Epithelial cell of prostate (primary cell): ENCODE results near the gene SLC16A5.
A peak's percentile ranks its signal among the peaks of the same experiment; 100 is the strongest.
"Not testable (repeated sequence)": the region's sequence is repeated elsewhere in the genome, so short reads cannot be mapped to it uniquely, and the experiment has no call there.

ENCODE experiments used
- DNase-seq: peaks from one replicate; pipeline ENCODE4 v3.0.0-alpha.2; 2011; ENCODE audit warnings: low read depth, low spot score
- H3K27ac ChIP-seq: fragments of 450-650 bp; 2 replicates; pipeline ENCODE4 v1.5.1; 2017; ENCODE audit warnings: mild to moderate bottlenecking

Gene SLC16A5

DNA sequence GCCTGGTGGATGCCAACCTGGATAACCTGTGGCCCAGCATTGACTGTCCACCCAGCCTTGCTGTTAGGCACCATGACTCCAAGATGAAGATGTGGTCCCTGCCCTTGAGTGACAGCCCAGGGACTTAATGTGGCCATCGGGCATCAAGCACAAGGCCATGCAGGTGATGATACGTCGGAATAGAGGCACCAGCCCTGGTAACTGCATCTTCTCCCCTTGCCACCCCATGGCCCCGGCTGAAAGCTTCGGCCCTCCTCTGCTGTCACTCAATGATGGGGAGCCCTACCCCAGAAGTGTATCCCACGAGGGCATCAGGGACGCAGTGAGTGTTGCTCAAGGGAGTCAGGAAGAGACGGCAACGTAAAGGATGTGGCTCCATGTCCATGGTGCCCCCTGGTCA lies 41.8 kb downstream of the SLC16A5 start:
- no peak overlapping the region for H3K27ac ChIP-seq
- DNase-seq: no peak

DNA sequence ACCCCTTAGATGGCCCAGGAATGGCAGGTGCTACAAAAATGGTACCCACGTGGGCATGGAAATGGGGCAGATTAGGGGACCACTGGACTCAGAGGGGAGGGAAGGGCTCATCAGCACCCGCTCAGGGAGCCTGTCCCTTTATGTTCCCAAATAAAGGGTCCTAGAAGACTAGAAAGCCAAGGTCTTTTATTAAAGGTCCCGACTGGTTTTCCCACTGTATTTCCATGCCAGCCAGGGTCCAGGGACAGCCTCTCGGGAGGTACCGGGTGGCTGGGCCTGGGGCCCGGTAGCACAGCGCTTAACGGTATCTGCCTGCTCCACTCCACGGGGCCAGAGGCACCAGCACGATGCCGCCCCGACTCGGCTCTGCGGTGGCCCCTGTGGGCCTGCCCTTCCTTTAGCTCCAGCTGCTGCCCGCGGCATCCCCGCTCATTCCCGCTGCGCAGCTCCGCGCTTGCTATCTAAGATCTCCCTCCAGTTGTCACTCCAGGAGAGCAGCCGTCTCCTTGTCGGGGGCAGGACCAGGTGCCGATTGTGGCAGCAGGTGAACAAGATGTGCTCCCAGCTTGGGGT lies 42.4 kb downstream of the SLC16A5 start:
- peak overlapping the region; percentile 85 for H3K27ac ChIP-seq
- DNase-seq: no peak

DNA sequence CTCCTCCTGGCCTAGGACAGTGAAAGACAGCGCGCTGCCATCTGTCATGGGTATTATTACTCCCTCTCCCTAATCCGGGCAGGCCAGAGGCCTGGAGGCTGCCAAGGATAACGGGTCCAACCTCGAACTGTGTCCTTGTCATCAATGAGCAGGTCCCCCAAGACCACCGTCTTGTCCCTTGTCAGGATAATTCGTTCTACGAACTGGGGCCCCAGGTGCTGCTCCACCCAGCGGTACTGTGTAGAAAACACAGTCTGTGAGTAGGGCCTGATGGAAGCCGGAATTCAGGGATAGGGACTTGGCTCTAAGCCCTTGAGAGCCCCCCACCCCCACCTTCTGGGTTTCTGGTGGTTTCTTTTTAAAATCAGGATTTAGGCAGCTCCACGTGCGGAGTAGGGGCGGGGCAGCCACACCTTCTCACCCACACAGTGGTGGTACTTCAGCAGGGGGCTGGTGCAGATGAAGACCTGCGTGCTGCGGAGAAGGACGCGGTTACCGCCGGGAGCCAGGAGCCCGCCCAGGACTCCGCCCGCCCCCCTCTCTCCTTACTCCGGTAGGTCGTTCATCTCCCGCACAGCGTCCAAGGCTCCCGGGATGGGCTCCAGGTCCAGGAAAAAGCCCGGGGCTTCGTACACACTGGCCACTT lies 43.0 kb downstream of the SLC16A5 start:
- no peak for DNase-seq
- H3K27ac ChIP-seq: peak overlapping the region; percentile 85

DNA sequence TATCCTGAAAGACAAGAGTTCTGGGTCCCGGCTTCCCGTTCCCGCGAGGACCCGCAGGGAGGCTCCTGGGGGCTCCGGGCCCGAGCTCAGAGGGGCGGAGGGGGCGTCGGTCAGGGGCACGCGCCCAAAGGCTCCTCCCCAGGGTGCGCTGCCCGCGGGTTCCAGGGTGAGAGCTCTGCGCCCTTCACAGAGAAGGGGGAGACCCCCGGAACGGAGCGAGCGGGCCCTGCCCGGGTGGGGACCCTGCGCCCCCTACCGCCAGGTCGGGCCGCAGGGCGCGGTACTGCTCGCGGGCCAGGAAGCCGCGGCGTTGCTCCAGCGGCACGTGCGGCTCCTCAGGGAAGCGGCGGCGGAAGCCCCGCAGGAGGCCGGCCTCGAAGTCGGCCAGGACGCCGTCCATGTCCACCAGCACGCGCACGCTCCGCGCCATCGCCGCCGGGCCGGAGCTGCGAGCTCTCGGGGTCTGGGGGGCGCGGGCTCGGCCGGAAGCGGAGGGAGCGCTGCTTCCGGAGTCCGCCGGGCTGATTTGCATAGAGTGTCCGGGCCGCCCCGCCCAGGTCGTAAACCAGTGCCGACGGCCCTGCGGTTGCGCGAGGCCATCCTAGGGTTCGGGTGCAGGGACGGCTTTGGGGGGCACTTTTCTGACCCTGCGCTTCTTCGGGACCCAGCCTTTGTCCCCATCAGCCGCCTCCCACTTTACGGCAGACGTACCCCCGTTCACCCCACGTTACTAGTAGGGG lies 43.7 kb downstream of the SLC16A5 start, which contains the start of gene NT5C:
Gene NT5C (minus strand): TSS at position 465 of the 740 bp plus-strand sequence. CDS start 35 bp downstream, at position 430.
- DNase-seq: no peak
- peak within 1 kb of the TSS; percentile 85 for H3K27ac ChIP-seq

DNA sequence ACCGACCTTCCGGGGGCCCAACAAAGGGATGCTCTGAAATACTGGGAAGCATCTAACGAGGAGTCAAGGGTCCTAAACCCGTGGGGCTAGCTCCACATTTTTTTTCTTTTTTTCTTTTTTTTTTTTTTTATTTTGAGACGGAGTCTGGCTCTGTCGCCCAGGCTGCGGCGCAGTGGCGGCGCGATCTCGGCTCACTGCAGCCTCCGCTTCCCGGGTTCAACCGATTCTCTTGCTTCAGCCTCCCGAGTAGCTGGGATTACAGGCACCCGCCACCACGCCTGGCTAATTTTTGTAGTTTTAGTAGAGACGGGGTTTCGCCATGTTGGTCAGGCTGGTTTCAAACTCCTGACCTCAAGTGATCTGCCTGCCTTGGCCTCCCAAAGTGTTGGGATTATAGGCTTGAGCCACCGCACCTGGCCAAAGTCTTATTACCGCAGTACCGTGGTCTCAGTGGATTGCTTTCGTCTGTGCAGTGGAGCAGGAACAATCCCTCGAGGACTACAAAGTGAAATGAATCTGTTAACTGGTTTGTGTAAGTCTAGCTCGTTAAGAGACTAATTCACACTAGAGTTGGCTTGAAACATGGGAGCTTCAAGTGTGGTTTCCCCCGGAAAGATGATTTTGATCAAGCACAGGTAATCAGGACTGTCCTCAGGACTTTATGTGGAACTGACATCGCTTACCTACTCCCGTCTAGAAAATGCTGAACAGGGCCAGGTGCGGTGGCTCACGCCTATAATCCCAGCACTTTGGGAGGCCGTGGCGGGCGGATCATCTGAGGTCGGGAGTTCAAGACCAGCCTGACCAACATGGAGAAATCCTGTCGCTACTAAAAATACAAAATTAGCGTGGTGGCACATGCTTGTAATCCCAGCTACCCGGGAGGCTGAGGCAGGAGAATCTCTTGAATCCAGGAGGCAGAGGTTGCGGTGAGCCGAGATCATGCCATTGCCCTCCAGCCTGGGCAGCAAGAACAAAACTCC lies 44.6 kb downstream of the SLC16A5 start:
- DNase-seq: not testable (repeated sequence)
- peak overlapping the region; percentile 85 for H3K27ac ChIP-seq

DNA sequence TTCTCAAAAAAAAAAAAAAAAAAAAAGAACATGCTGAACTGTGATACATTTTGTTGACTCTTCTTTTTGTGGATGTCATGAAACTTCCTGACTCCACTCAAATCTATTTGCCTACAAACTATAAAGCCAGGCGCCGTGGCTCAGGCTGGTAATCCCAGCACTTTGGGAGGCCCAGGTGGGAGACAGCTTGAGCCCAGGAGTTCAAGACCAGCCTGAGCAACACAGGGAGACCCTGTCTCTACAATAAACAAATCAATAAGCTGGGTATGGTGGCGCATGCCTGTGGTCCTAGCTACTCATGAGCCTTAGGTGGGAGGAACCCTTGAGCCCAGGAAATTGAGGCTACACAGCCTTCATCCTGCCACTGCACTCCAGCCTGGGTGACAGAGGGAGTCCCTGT lies 45.2 kb downstream of the SLC16A5 start:
- DNase-seq: no peak
- H3K27ac ChIP-seq: peak overlapping the region; percentile 64

DNA sequence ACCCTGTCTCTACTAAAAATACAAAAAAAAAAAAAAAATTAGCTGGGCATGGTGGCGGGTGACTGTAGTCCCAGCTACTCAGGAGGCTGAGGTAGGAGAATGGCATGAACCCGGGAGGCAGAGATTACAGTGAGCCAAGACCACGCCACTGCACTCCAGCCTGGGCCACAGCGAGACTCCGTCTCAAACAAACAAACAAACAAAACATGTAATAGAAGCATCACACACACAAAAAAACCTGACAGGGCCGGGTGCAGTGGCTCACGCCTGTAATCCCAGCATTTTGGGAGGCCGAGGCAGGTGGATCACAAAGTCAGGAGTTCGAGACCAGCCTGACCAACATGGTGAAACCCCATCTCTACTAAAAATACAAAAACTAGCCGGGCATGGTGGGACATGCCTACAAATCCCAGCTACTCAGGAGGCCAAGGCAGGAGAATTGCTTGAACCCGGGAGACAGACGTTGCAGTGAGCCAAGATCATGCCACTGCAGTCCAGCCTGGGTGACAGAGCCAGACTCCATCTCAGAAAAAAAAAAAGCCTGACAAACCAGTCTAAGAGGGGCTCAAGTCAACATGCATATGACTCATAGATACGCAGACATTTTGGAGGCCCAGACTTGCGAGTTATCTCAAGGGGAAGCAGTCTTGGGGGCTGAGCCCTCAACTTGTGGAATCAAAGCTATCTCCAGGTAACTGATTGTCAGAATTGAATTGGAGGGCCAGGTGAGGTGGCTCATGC lies 46.0 kb downstream of the SLC16A5 start:
- peak overlapping the region; percentile 64 for H3K27ac ChIP-seq
- DNase-seq: not testable (repeated sequence)

DNA sequence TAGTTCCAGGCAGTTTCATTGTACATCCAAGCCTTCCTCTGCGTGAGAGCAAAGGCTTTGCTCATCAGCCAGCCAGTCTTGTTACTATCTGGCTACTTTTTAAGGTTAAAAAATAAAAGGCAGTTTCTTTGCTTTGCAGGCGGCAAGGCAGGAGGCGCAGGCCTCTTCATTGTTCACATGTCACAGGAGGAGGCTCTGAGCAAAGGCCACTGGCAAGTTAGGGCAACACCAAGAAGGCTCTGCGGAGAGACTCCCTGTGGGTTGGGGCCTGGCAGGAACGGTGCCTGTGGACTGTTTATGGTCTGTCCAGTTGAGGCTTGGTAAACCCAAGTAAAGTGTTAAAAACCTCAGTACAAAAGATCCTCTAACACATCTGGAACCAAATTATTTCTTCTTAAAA lies 47.7 kb downstream of the SLC16A5 start:
- H3K27ac ChIP-seq: peak overlapping the region; percentile 64
- no peak for DNase-seq

DNA sequence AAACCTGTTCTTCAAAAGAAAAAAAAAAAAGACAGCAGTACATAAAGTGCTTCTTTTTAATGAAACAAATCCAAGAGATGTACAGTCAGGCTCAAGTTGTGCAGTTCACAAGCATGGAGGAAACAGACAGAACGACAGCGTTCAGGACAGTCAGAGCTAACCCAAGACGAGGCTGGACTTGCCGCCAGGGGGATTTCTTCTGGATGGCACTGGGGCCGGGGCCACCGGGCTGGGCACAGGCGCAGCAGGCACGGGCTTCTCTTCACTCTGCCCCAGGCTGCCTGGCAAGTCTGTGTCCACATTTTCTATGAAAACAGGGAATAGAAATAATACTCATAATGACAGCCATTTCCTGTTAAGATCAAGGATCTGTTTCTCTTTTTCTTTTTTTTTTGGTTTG lies 48.2 kb downstream of the SLC16A5 start:
- peak overlapping the region; percentile 64 for H3K27ac ChIP-seq
- DNase-seq: no peak

DNA sequence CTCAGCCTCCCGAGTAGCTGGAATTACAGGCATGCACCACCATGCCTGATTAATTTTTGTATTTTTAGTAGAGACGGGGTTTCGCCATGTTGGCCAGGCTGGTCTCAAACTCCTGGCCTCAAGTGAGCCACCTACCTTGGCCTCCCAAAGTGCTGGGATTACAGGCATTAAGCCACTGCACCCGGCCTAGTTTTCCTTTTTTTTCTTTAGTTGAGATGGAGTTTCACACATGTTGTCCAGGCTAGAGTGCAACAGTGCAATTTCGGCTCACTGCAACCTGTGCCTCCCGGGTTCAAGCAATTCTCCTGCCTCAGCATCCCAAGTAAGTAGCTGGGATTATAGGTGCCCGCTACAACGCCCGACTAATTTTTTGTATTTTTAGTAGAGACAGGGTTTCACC lies 50.0 kb downstream of the SLC16A5 start:
- peak overlapping the region; percentile 64 for H3K27ac ChIP-seq
- DNase-seq: not testable (repeated sequence)

DNA sequence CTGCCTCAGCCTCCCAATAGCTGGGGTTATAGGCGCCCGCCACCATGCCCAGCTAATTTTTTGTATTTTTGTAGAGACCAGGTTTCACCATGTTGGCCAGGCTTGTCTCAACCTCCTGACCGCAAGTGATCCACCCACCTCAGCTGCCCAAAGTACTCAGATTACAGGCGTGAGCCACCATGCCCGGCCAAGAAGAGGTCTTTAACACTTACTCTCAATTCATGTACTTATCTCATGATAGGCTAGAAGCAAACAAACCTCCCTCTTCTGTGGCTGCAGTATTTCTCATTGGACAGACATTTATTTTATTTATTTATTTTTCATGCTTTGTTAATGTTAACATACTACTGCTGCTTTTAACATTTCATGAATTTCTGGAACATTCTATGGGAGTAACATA lies 50.8 kb downstream of the SLC16A5 start:
- DNase-seq: no peak

DNA sequence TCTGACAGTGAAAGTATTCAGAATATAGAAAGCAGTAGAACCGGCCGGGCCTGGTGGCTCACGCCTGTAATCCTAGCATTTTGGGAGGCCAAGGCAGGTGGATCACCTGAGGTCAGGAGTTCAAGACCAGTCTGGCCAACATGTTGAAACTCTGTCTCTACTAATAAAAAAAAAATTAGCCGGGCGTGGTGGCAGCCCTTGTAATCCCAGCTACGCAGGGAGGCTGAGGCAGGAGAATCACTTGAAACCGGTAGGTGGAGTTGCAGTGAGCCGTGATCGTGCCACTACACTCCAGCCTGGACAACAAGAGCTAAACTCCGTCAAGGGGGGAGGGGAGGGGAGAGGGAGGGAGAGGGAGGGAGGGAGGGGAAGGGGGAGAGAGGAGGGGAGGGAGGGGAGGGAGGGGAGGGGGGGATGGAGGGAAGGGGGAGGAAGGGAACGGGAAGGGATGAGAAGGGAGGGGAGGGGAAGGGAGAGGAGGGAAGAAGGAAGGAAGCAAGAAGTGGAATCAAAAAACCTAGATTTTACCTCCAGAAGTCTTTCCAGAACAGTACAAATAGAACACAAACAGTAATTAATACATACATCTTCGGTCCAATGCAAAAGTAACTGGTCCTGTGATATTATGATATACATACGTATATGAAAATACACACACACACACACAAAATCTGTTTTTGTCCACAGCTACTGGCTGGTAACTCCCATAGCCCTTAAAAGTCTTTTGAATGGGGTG lies 54.6 kb downstream of the SLC16A5 start:
- DNase-seq: no peak
- H3K27ac ChIP-seq: no peak overlapping the region

More for the DNA sequence above, 50.8 kb downstream of the SLC16A5 start:
- H3K27ac ChIP-seq: no peak overlapping the region

DNA sequence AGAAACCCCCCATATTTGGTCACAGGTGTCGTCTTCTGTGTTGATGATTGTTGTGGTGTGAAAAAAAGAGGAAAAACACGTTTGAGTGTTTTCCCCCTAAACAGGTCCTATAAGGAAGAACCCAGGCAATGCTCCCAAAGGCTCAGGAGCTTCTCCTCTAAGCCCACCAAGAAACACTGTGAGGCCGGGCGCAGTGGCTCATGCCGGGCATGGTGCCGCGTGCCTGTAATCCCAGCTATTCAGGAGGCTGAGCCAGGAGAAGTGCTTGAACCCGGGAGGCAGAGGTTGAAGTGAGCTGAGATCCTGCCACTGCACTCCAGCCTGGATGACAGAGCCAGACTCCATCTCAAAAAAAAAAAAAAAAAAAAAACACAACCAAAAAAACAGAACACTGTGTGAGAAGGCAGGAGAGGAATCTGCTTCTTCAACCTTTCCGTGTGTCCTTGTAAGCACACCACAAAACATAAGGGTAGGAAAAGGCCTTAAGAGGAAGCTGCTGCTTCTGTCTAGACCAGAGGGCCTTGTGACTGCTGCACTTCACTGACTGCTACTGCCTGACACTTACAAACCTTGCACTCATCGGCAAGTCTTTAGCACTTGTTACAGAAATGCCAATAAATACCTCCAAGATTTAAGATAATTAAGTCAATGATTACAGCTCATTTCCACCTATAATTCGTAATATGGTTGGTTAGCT lies 57.2 kb downstream of the SLC16A5 start:
- no peak overlapping the region for H3K27ac ChIP-seq

DNA sequence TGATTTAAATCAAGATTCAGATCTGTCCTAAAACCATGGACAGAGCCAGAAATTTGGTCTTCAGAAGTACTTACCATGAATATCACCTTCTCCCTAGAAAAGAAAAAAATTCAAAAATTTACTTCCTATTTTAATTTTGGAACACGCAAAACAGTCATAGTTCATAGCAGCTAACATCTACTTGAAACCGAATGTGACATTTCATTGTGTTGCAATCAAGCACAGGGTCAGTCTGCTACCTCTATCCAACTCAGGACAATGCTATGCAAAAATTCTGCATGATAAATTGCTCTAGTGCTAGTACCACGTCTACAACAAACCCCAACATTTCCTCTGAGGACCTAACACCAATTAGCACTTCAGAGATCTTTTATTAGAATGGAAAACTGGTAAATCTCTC lies 58.8 kb downstream of the SLC16A5 start:
- no peak for DNase-seq
- no peak overlapping the region for H3K27ac ChIP-seq

More for the DNA sequence above, 57.2 kb downstream of the SLC16A5 start:
- DNase-seq: no peak

DNA sequence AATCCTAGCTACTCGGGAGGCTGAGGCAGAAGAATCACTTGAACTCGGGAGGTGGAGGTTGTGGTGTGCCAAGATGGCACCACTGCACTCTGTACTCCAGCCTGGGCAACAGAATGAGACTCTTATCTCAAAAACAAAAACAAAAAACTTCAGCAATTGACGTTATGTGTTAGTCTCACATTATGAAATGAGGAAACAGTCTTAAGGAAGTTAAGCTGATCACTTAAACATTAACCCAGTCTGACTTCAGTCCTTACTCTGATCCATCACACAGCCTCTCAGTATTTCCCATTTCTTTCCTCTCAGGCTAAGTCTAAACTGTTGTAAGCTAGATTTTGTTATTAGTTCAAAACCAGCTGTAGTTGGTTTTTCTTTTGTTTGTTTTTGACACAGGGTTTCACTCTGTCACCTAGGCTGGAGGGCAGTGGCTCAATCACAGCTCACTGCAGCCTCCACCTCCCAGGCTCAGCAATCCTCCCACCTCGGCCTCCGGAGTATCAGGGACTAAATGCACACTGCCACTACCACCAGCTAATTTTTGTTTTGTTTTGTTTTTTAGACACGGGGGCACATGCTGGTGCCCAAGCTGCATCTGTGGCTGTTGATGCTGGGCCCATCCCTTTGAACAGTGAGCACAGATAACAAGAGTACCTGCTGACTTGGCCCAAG lies 60.3 kb downstream of the SLC16A5 start:
- H3K27ac ChIP-seq: no peak overlapping the region
- no peak for DNase-seq

DNA sequence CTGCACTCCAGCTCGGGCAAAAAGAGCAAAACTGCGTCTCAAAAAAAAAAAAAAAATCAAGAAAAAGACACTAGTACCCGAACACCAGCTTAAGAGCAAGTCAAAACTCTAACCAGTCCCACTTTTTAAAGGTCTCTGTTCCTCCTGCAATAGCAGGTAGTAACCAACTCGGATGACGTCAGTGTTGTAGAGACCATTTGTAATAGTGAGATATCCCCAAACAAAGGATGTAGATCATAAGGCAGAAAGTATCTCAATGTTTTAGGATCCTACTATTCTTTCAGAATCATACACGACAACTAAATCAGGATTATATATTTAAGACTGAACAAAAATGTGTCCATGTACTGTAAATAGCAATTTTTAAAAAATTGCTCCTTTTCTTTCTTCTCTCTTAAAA lies 64.2 kb downstream of the SLC16A5 start:
- no peak for DNase-seq
- no peak overlapping the region for H3K27ac ChIP-seq

DNA sequence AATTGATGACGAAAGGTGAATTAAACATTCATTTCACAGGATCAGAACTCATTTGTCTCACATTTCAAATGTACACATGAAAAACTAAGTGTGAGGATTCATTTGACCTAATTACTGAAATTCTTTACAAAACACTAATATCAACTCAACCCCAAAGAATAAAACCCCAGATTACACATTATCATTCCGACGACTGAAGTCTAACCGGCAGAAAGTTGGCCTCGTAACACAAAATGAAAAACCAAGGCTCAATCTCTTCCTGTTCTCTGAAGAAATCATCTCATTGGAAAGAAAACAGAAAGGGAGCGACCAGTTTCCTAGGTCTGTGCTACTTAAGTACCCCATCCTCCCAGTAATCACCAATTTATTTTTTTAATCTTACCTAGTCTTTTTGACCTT lies 64.8 kb downstream of the SLC16A5 start:
- no peak for DNase-seq
- peak overlapping the region; percentile 63 for H3K27ac ChIP-seq
